HG03103 (cell line): ENCODE measurements around the gene RNF135.
"Not testable (repeated sequence)": the region's sequence is repeated elsewhere in the genome, so short reads cannot be mapped to it uniquely, and the experiment has no call there.

ENCODE experiments used
- ATAC-seq: cut with Tn5 transposase; IDR thresholded peaks from one replicate; pipeline ENCODE4 v1.9.1; 2021; ENCODE audit warnings: low read depth; ENCODE audit not compliant: unreplicated experiment

The RNF135 gene, protein sequence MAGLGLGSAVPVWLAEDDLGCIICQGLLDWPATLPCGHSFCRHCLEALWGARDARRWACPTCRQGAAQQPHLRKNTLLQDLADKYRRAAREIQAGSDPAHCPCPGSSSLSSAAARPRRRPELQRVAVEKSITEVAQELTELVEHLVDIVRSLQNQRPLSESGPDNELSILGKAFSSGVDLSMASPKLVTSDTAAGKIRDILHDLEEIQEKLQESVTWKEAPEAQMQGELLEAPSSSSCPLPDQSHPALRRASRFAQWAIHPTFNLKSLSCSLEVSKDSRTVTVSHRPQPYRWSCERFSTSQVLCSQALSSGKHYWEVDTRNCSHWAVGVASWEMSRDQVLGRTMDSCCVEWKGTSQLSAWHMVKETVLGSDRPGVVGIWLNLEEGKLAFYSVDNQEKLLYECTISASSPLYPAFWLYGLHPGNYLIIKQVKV

DNA sequence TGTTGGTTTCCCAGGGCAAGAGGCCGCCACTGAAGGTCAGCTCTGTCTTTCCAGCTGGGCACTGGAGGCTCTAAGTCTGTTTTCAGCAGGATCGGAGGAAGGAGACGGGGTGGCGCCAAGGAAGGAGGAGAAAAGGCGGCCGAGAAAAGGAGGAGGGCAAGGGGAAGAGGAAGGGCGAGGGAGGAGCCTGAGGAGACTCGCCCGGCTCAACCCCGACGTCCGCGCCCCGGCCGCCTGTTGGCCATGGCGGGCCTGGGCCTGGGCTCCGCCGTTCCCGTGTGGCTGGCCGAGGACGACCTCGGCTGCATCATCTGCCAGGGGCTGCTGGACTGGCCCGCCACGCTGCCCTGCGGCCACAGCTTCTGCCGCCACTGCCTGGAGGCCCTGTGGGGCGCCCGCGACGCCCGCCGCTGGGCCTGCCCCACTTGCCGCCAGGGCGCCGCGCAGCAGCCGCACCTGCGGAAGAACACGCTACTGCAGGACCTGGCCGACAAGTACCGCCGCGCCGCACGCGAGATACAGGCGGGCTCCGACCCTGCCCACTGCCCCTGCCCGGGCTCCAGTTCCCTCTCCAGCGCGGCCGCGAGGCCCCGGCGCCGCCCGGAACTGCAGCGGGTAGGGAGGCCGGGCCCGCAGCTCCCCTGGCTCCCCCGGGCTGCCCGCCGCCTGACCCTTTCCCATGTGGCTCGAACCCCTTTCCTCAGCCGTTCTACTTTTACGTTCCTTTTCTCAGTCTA lies at the start of gene RNF135:
Gene RNF135, plus strand, starts transcription at position 209 of the 737 bp plus-strand sequence. Its CDS starts 35 bp downstream, at position 244.
- ATAC-seq: peak; percentile 45

- ATAC-seq: no peak
Measured at GRCh38 chr17:30921544-30922196, 49.2 kb upstream of the RNF135 start, which contains the start of gene ADAP2. TSS of gene ADAP2 (plus strand) at chr17:30921945. CDS start at chr17:30922015, 70 bp downstream.

- ATAC-seq: no peak
Measured at GRCh38 chr17:30922235-30923030, 48.4 kb upstream of the RNF135 start.

DNA sequence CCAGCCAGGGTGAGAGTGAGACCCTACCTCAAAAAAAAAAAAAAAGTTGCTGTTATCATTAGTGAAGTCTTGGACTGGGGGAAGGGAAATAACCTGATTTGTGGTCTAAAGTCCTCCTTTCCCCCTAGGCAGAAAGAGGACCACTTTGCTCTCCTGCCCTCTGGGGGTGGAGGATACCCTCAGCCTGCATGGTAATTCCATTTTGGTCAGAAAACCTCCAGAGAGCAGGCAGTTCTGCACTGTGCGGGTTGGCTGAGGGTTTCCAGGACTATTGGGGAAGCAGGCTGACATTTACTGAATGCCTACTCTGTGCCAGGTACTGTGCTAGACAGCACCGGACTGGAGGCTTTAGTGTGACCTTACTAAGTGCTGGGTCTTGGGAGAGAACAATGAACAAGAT lies 46.5 kb upstream of the RNF135 start:
- no peak for ATAC-seq

GRCh38 chr17:30926516-30926915 lies 44.3 kb upstream of the RNF135 start:
- no peak for ATAC-seq

DNA sequence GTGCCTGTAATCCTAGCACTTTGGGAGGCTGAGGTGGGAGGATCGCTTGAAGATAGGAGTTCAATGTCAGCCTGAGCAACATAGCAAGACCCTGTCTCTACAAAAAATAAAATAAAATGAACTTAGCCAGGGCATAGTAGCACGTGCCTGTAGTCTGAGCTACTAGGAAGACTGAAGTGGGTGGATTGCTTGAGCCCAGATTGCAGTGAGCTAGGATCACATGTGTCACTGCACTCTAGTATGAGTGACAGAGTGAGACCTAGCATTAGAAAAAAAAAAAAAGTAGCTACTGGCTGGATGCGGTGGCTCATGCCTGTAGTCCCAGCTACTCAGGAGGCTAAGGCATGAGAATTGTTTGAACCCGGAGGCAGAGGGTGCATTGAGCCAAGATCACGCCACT lies 43.1 kb upstream of the RNF135 start:
- ATAC-seq: no peak

GRCh38 chr17:30928584-30928983 lies 42.3 kb upstream of the RNF135 start:
- ATAC-seq: no peak

DNA sequence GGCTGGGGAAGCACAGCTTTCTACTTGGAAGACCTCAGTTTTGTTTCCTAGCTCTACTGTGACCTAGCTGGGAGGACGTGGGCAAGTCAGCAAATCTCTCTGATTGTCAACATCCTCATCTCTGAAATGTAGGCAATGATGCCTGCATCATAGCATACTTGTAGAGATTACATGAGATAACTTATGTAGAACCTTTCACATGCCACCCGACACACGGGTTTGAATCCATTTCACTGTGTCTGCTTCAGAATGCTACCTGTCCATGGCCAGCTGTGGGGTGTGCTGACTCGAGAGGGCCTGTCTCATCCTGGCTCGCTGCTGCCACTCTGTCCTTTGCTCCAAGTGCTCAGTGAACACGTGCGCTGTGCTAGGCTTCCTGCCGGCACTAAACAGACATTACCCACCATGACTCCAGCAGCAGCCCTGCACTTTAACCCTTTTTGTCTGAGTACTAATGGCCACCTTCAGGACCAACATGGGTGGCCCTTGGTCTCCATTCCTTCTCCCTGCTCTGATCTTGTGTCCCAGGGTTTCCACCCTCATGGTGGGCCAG lies 41.7 kb upstream of the RNF135 start:
- ATAC-seq: no peak

- ATAC-seq: not testable (repeated sequence)
Measured at GRCh38 chr17:30929861-30930260, 41.0 kb upstream of the RNF135 start.

DNA sequence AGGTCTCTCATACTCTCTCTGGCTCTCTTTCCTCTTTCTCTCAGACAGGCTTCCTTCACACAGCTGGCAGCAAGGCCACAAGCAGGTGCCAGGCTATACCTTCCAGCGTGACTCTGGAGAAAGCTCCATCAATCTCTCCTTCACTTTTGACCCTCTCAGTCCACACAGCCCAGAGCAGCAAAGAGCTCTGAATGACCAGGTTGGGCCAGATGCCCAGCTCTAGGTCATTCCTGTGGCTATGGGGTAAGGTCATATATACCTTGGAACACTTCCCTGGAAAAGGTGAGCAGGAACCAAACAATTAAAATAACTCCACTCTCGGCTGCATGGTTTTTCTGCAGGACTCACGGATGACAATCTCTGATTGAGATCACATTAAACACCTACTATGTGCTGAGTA lies 40.3 kb upstream of the RNF135 start:
- ATAC-seq: no peak

DNA sequence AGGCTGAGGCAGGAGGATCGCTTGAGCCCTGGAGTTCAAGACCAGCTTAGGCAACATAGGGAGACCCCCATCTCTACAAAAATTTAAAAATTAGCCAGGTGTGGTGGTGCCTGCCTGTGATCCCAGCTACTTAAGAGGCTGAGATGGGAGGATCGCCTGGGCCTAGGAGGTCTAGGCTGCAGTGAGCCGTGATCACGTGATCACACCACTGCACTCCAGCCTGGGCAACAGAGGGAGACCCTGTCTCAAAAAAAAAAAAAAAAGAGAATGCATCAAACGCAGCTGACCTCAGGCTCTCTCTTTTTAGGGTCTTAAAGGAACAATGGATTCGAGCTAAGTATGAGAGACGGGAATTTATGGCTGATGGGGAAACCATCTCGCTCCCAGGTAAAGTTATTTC lies 39.3 kb upstream of the RNF135 start:
- not testable (repeated sequence) for ATAC-seq

DNA sequence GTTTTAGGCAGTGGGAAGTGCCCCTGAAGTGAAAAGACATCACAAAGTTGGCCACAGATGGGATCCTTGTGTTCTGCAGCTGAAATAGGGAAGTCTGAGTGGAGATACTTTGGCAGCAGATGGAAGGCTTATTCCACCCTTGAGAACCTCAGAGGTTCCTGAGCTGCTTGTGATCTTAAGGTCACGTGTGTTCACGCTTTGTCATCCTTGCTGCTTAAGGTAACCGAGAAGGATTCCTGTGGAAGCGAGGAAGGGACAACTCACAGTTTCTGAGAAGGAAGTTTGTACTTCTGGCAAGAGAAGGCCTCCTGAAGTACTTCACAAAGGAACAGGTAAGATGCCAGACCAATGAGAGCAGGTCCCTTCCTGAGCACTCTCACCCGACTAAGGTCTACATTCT lies 36.9 kb upstream of the RNF135 start:
- no peak for ATAC-seq

DNA sequence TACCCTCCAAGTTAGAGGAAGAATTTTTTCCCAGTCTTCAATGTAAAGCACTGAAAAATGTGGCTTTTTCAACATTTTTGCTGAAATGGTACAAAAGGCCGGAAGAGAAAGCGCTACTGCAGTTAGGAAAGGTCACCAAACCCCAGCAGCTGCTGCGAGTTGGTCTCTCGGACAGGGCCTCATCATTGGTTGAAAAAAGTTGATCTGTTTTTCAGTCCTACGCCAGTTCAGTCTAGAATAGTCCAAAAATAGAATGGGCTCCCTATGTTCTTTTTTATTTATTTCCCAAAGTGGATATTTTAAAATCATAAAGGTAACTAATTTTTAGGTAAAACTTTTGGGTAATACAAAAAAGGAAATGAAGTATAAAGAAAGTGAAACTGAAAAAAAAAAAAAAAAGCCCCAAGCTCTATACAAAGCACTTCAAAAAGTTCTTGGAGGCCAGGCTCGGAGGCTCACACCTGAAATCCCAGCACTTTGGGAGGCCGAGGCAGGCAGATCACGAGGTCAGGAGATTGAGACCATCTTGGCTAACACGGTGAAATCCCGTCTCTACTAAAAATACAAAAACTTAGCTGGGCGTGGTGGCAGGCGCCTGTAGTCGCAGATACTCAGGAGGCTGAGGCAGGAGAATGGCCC lies 31.7 kb upstream of the RNF135 start:
- ATAC-seq: no peak

DNA sequence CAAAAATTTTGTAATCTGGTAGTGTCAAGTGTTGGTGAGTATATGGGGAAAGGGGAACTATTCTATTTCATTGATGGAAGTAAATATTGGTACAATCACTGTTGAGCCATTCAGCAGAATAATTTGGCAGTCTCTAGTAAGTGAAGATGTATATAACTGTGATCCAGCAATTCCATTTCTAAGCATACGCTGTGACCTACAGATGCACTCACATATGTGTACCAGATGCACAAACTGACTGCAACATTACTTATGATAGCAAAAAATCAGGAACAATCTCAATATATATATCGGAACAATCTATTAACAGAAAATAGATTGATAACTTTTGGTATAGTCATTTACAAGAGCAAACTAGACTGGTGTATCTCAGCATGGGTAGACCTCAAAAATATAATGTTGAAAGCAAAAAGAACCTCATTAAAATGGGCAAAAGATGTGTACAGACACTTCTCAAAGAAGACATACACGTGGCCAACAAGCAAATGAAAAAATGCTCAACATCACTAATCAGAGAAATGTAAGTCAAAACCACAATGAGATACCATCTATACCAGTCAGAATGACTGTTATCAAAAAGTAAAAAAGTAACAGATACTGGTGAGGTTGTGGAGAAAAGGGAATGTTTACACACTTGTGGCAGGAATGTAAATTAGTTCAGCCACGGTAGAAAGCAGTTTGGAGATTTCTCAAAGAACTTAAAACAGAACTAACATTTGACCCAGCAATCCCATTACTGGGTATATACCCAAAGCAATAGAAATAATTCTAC lies 28.3 kb upstream of the RNF135 start:
- no peak for ATAC-seq

GRCh38 chr17:30947796-30948195 lies 23.0 kb upstream of the RNF135 start:
- ATAC-seq: no peak

- ATAC-seq: no peak
Measured at GRCh38 chr17:30950189-30950588, 20.6 kb upstream of the RNF135 start.

- no peak for ATAC-seq
Measured at GRCh38 chr17:30950669-30951399, 20.0 kb upstream of the RNF135 start.
